Fibroblast of lung (primary cell): ENCODE data around the gene CRYAA.
"Not testable (repeated sequence)": the region's sequence is repeated elsewhere in the genome, so short reads cannot be mapped to it uniquely, and the experiment has no call there.

Source experiments
- CTCF ChIP-seq, 2 donors: IDR thresholded peaks in 1 of 2; conservative IDR thresholded peaks in 1 of 2; 1 replicate in 1 of 2; 2 replicates in 1 of 2; pipeline ENCODE4 v1.5.1; 2011 to 2012; ENCODE audit warnings: low read length in 2 of 2, control low read depth in 1 of 2, inconsistent platforms in 1 of 2, low read depth in 1 of 2, mild to moderate bottlenecking in 1 of 2
- EZH2 ChIP-seq: IDR thresholded peaks from 2 replicates; pipeline ENCODE4 v1.5.1; 2012; ENCODE audit warnings: low read length, control low read depth, mild to moderate bottlenecking; ENCODE audit errors: missing control alignments

GRCh38 chr21:43178175-43178826 is 9.5 kb downstream of the CRYAA start:
- TF ChIP-seq EZH2; CTCF (conservative IDR thresholded peaks at IDR 0.05 in 1 of 2, IDR thresholded peaks at IDR 0.05 in 1 of 2; ENCODE audit: low read depth in 1 of 2, low read length in 2 of 2): not testable (repeated sequence)
